ENCODE results near the gene TLCD3B.
A peak's percentile ranks its signal among the peaks of the same experiment; 100 is the strongest.

The TLCD3B gene

DNA sequence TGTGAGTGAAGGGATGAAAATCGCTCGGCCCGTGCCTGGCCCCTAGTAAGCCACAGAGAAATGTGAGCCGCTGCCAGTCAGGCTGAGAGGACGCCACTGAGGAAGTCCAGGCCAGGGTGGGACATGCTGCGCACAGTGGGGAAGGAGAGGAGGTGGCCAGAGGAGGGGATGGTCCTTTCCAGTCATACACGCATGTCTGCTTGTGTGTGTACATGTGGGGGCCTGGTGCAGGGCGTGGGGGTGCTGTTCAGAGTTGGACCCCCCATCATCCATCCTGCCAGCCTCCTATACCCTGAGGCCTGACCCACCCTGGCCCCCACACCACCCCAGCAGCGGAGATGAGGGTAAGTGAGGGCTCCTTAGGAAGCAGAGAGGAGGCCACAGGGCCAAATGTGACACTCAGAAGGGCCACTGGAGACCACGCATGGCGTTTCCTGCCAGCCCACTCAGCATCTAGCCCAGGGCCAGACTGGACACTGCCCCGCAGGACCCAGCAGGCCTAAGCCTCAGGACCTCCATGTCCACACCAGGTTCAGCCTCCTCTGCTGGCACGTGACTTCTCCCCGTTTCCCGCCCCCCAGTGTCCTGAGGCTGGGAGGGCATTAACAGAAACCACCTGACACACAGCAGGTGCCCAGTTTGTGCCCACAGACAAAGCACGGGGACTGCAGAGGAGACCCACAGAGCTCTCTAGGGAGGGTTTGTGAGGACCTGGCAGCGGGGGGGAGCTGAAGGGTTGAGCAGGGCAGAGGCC lies 27.2 kb downstream of the TLCD3B start:
- no peak for DNase-seq

- no peak for DNase-seq
Observed at GRCh38 chr16:30002614-30003346, 28.3 kb downstream of the TLCD3B start.

GRCh38 chr16:30000735-30001631 lies 30.1 kb downstream of the TLCD3B start:
- no peak for DNase-seq

- no peak for DNase-seq
Observed at GRCh38 chr16:29999605-30000004, 31.5 kb downstream of the TLCD3B start.

DNA sequence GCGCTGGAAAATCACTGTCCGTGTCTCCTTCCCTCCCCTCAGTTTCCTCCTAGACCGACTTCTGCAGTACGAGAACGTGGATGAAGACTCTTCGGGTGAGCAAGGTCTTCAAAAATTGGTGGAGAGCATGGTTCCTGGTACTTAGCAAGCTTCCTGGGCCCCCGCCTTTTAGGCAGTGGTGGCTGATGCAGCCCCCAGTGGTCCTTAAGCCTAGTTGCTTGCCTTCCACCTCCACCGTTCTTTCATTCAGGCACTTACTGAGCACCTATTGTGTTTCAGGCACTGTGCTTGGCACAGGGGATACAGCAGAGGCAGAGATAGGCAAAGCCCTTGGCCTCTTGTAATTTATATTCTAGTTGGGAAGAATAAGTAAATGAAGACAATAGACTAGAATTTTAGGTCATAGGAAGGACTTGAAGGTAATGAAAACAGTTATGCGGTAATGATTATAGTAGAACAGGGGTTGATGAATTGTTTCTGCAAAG lies 34.3 kb downstream of the TLCD3B start:
- DNase-seq = no peak

GRCh38 chr16:29995911-29996765 lies 34.9 kb downstream of the TLCD3B start, which contains the start of gene INO80E:
TSS of gene INO80E (plus strand) at chr16:29996241. CDS start at chr16:29996311, 70 bp downstream.
- DNase-seq = peak; percentile 72

DNA sequence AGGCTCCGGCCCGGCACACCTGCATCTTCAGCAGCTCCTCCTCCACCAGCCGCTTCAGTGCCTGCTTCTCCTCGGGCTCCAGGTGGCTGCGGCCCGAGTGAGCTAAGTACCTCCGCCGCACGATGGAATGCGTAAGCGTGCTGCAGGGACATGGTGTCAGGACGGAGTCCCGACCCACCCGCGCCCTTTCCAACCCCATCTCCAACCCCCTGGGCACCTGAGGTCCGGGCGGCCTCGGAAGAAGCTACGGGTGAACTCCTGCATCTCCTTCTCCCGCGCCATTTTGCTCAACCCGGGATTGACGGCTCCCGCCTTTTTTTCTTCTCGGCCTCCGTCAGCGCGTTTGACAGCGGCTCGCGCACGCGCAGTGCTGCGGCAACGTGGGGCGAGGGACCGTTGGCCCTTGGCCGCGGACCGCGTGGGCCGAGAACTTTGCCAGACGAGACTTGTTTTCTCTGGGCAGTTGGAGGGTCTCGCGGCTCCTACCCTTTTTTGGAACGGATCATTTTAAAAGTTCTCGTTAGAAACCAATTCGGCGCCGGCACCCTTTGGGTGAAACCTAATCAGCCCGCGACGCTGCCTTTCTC lies 35.7 kb downstream of the TLCD3B start, which contains the start of gene HIRIP3:
Gene HIRIP3, minus strand, starts transcription at position 294 of the 587 bp plus-strand sequence. Its CDS starts 12 bp downstream, at position 282.
- DNase-seq = peak; percentile 63

DNA sequence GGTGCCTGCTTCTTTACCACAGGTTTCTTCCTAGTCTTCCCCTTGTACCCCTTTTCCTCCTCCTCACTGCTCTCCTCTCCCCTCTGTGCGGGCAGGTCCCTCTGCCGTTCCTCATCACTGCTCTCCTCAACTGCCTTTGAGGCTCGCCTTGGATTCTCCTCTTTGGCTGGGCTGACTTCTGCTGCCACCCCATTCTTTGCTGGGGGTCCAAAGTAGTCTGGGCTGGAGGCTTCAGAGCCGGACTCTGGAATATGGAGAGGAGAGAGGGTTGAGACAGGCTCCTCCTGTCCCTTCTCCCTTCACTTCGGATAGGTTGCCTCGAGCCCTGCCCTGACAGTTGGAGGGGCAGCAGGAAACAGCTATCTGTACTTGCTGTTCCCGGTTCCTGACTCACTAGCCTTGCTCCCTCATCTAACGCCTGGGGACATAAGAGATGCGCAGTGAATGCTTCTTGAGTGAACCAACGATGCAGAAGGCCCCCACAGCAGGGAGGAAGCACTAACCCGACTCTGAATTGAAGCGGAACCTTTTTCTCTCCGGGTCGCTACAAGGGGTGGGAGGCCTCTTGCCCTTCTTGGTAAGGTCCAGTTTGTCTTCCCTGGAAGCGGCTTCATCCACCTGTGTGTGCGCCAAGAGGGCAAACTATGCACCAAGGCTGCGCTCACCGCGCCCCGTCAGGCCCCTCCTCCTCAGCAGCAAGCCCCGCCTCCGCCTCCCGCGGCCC lies 36.3 kb downstream of the TLCD3B start:
- no peak for DNase-seq

DNA sequence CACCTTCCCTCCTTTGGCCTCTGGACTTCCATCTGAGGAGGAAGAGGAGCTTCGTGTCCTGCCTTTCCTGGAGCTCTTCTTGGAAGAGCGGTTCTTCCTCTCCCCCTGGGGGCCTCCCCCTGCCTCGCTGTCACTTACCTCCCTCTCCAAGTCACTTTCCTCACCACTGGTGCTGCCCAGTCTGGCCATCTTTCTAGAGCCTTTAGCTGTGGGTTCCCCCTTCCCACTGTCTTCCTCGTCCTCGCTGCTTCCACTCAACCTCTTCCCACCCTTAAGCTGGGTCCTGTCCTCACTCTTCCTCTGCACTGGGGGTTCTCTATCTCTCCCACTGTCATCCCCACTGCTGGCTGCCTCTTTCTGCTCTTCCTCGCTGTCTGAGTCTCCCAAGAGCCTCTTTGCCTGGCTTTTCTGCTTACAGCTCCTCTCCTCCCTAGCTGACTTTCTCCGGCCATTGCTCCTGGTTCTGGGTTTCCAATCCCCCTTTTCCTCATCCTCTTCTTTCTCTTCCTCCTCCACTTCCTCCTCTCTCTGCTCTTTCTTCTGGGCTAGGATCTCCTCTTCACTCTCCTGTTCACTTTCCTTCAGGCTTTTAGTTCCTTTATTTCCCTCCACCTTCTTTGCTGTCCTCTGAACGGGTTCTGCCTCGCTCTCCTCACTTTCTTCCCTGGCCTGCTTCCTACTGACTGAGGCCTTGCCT lies 37.0 kb downstream of the TLCD3B start:
- no peak for DNase-seq

DNA sequence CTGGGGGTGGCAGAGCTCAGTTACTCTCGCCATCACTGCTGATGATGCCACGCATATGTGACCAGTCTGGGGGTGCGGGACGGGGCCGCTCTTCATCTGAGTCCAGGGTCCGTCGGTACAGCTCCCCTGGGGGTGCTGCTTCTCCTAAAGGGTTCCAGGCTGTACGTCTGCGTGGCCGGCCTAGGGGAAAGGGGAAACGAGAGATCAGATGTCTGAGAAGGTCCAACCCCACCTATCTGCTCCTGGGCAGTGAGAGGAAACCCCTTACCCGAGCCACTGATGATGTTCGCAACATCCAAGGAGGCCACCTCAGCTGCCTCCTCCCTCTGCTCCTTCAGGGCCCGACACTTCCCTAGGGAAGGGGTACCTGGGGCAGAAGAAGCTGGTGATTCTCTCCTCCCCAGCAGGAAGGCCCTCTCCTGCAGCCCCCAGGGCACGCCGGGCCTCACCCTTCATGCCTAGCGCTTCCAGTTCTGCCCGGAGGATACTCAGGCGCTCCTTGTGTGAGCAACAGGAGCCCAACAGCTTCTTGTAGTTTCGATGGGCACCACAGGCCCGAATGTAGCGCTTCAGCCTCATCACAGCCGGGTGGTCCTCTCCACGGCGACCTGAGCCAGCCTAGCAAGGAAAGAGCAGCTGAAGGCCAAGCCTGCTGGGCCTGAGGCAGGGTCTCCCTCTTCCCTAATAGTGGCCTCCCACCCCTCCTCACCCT lies 37.7 kb downstream of the TLCD3B start:
- no peak for DNase-seq

DNA sequence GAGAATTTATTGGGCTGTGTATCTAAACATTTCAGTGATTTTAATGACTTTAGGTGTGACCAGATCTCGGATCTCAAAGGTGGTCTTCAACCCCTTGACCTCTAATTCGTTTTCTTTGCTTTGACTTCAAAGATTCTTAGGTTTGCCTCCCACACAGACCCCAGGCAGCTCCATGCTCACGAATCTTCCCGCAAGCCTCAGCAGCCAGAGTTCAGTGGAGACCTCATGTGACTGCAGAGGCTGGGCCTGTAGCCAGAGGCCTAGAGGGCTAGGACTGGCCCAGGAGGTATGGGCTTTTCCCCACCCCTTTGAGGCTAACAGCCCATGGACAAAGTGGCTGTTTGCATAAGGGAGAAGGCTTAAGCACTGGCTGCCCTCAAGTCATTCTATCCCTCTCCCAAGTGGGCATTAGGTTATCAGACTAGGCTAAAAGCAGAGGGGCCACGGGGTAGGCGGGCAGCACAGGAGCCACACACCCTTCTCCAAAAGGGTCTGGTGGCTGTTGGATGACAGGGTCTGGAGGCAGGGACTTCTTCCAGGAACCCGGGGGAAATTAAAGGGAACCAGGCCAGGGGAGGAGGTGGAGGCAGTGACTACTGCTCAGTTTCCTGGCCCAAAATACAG lies 38.6 kb downstream of the TLCD3B start:
- no peak for DNase-seq

DNA sequence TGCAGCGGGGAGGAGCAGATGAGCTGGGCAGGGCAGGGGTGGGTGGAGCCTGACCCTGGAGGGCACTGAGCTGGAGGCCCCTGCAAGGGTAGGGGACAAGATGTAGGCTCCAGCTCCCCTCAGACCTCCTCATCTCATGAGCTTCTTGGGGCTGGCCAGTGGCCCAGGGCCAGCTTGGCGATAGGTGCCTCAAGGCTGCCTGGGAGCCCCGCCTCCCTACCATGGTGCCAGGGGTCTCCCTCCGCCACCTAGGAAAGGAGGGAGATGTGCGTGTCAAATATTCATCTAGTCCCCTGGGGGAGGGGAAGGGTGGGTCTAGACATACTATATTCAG lies 39.5 kb downstream of the TLCD3B start:
- no peak for DNase-seq

DNA sequence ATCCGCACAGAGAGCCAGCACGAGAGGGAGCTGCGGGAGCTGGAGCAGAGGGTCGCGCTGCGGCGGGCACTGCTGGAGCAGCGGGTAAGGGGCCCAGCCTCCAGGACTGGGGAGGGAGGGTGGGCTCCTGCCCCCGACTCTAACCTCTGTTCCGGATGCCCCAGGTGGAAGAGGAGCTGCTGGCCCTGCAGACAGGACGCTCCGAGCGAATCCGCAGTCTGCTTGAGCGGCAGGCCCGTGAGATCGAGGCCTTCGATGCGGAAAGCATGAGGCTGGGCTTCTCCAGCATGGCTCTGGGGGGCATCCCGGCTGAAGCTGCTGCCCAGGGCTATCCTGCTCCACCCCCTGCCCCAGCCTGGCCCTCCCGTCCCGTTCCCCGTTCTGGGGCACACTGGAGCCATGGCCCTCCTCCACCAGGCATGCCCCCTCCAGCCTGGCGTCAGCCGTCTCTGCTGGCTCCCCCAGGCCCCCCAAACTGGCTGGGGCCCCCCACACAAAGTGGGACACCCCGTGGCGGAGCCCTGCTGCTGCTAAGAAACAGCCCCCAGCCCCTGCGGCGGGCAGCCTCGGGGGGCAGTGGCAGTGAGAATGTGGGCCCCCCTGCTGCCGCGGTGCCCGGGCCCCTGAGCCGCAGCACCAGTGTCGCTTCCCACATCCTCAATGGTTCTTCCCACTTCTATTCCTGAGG lies 40.0 kb downstream of the TLCD3B start:
- DNase-seq = no peak

- no peak for DNase-seq
Observed at GRCh38 chr16:29990034-29990433, 41.0 kb downstream of the TLCD3B start.

- no peak for DNase-seq
Observed at GRCh38 chr16:29989111-29989858, 41.8 kb downstream of the TLCD3B start.

DNA sequence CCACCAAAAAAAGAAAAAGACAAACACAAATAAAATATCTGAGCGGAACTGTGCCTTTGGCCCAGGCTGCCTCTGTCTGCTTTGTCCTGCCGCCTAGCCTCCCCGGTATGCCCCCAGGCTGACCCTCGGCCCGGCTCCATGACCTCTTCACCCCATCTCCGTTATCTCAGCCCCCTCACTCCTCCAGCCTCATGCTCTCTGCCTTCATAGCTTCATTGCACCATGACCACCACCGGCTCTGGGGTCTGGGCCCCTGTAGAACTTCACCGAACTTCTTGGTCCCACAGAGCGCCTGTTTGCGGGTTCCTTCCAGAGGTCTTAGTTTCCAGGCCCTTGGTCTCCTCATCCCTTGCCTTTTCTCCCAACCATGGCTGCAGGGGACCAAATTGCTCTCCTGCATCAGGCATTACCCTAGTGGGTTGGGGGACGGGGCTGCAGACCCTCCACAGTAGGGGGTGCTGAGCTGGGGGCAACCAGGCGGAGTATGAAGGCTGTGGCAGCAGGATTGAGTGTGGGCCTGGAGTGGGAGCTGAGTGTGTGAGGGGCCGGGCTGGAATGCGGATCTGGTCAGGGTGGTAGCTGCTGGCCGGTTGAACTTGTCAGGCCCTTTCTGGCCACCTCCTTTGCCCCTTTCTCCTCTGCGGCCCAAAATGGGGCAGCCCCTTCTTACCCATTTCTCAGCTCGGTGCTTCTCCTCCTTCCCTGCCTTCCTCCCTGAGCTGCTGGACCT lies 42.6 kb downstream of the TLCD3B start:
- no peak for DNase-seq
